GM12891 (cell line): ENCODE data around the gene GLP2R.

Source experiments
- POLR2A ChIP-seq: IDR thresholded peaks from 2 replicates; pipeline ENCODE4 v1.6.1; 2011; ENCODE audit warnings: low read depth, low read length, control low read depth
- POLR2AphosphoS5 ChIP-seq: IDR thresholded peaks from 2 replicates; pipeline ENCODE4 v1.6.1; 2011; ENCODE audit warnings: low read depth, low read length, control low read depth

GRCh38 chr17:9872852-9873251, 47.1 kb downstream of the GLP2R start:
- TF ChIP-seq POLR2A: no peak
- TF ChIP-seq POLR2AphosphoS5: no peak
